Iris pigment epithelial cell (primary cell): Measurements from ENCODE around the gene CLVS2.

ENCODE experiments used
- DNase-seq: peaks from one replicate; pipeline ENCODE4 v3.0.0-alpha.2; 2011; ENCODE audit warnings: low read depth

Gene CLVS2, protein sequence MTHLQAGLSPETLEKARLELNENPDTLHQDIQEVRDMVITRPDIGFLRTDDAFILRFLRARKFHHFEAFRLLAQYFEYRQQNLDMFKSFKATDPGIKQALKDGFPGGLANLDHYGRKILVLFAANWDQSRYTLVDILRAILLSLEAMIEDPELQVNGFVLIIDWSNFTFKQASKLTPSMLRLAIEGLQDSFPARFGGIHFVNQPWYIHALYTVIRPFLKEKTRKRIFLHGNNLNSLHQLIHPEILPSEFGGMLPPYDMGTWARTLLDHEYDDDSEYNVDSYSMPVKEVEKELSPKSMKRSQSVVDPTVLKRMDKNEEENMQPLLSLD

DNA sequence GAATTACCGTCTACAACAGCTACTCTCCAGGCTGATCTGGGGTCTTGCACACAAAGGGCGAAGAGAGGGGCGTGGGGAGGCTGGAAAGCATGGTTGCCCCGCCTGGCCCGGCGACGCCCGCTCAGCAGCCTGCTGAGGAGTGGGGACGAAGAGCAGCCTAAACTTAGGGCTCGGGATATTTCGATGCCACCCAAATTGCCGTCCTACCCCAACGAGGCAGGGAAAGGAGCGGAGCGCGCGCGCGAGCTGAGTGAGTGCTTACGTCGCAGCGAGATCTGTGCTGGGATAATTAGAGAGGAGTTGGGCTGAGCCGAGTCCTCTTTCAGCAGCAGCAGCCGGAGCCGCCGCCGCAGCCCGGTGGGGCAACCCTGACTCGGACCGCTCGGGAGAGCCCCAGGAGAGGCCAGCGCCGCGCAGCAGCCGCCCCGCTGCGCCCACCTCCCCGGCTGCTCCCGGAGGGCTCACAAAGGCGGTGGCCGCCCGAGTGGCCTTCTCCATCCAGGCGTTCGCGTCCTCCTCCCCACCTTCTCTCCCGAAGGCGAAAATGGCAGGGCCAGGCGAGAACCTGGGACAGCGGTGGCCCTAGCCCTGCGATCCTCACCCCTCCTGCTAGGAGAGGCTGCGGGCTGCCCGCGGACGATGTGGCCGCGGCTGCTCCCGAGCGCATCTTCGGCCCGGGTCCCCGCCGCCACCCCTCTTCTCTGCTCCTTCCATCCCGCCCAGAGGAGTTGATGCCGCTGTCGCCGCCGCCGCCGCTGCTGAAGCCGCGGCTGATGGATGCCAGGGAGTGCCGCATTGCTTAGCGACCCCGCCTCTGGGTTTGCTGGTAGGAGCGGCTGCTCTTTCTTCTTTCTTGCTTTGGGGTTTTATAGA lies at the start of gene CLVS2:
Gene CLVS2 (plus strand): TSS at position 315 of the 873 bp plus-strand sequence. CDS start 1,543 bp downstream, outside the sequence.
- DNase-seq: peak; percentile 30

GRCh38 chr6:122947355-122947754 lies 48.7 kb upstream of the CLVS2 start:
- DNase-seq: peak; percentile 9

DNA sequence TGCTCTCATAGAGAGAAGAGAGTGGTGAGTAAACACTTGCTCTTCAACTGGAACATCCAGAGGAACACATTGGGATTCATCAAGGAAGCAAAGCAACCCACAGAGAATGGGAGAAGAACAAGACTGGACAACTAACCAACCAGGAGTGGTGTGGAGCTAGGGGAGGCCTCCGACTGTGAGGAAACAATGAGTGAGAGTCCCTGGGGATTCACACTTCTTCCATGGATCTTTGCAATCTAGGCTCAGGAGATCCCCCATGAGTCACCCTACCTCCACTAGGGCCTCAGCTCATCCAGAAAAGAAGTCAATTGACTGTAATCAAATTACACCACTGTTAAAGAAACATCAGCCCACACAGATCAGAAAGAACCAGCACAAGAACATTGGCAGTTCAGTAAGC lies 42.3 kb upstream of the CLVS2 start:
- DNase-seq: no peak

DNA sequence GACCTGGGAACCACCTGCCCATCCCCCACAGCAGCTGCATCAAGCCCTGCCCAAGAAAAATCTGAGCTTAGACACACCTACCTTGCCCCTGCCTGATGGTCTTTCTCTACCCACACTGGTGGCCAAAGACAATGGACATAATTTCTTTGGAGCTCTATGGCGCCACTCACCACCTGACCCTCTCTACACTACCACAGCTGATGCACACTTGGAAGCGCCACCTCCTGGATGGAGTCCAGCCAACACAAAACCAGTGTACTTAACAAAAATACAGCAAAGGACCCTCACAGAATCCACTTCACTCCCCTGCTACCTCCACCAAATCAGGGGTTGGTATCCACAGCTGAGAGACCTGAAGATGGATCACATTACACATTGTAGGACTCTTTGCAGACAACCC lies 39.7 kb upstream of the CLVS2 start:
- DNase-seq: no peak

DNA sequence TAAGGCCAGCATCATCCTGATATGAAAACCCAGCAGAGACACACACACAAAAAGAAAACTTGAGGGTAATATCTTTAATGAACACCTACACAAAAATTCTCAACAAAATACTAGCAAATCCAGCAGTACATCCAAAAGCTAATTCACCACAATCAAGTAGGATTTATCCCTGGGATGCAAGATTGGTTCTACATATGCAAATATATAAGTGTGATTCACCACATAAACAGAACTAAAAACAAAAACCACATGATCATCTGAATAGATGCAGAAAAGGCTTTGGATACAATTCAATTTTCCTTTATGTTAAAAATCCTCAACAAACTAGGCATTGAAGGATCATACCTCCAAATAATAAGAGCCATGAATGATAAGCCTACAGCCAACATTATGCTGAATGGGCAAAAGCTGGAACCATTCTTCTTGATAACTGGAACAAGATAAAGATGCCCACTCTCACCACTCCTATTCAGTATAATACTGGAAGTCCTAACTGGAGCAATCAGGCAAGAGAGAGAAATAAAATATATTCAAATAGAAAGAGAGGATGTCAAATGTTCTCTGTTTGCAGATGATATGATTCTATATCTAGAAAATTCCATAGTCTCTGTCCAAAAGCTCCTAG lies 33.9 kb upstream of the CLVS2 start:
- DNase-seq: no peak

DNA sequence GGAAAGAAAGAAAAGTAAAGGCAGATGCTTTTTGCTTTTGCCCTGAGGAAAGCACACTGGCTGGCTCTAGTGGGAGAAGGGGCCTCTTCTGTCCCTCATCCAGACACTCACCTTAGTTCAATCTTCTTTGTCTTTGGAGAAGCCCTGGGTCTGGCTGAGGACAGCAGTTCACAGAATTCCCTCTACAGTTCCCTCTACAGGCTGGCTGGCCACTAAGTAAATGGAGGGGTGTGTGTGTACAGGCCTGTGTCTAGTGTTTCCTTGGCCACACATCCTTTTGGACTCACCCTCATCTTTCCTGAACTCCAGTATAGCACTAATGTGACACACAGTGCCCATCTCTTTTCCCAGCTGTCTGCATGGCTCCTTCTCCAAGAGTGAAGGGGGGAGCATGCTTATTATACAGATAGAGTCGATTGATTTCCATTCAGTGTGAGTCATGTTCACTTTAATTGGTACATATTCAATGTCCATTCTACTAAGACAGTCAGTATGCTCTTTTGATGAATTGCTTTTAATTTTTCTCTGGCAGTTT lies 26.0 kb upstream of the CLVS2 start:
- no peak for DNase-seq

DNA sequence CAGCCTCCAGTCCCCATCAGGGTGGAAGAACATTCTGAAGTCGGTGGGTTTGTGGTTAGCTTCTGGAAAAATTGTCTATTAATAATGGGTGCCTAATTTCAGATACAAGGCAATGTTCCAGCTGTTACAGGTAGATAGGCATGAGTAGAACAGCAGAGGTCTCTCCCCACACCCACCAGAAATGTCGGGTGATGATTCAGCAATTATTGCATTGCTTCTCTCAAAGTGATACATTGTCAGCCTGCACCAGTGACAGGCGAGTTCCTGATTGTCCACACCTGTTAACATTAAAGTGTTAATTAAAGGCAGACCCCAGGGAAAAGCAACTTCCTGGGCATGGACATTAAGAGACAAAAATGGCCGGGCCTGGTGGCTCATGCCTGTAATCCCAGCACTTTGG lies 18.9 kb upstream of the CLVS2 start:
- DNase-seq: no peak

DNA sequence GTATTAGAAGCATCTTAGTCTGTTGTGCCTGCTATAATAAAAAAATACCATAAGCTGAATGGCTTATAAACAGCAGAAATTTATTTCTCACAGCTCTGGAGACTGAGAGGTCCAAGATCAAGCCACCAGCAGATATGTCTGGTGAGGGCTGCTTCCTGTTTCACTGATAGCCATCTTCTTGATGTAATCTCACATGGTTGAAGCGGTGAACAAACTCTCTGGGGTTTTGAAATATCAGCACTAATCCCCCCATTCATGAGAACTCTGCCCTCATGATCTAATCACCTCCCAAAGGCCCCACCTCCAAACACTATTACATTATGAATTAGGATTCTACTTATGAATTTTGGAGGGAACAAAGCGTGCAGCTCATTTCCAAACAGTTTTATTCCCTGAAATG lies 11.6 kb upstream of the CLVS2 start:
- DNase-seq: no peak

DNA sequence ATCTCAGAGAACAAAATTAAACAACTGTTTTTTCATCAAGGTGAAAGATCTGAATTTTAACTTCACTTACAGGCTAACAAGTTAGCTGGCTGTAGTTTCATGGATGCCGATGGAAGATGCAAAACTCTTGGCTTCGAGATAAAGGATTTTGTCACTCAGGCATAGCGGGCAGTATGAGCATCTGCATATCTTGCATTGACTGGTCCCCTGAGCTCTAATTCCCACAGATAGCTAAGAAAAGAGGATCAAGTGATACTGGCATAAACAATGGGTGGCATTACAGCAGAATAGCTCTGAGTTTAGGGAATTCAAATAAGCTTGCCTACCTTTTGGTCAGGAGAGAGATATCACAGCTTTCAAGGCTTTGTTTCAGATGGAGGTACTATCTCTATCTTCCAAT lies 1.8 kb upstream of the CLVS2 start:
- no peak for DNase-seq

DNA sequence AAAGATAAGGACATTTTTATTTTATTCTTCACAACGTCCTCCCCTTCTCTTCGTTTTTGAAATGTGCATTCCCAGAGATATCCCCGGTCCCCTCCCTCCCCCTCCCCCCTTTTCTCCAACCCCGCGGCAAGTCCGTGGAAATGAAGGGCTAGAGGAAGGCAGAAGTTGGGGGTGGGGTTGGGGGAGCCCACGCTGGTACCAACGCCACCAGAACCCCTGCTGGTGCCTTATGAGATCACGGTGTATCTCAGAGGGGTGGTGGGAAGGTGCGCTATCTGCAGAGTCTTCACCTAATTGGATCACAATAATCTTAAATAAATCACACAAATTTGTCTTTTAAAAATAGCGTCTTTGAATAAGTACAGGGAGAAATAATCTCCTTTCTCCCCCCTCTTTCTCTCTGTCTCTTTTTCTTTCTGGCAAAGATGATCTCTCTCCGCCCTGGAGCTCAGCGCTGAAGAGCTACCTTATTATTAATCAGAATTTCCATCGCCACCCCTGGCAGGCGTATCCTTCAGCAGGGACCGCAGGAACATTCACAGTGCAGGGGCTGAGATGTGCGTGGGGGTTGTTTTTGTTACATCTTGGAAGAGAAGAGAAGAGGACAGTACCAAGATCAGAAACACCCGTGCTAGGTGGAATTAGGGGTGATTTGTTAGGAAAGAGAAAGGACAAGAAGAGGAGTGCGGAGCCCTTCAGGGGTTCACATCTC lies 915 bp downstream of the CLVS2 start:
- DNase-seq: no peak

GRCh38 chr6:122997541-122998150 lies 1.6 kb downstream of the CLVS2 start:
- DNase-seq: no peak

DNA sequence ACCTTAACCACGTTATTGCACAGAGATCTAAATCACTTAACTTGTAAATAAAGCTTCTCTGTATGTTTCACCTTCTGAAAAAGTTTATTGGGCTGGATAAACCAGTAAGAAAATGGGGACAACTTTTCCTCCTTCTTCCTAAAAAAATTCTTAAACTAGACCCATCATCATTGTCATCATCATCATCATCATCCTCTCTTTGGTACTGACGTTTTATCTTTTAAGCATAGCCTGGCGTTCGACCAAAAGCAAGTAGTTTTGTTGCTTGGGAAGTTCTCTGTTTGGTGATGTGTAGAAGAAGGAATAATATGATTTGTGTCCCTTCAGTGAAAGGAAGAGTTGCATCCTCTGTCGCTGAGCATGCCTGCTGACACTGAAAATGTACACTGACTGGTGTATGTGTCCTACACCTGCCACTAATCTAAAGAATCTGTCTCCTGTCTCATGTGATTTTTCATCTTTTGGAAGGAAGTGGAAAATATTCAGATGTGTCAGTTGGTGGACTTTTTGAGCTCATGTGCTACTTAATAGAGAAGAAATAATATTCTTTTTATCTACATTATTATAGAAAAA lies 2.5 kb downstream of the CLVS2 start:
- DNase-seq: no peak

DNA sequence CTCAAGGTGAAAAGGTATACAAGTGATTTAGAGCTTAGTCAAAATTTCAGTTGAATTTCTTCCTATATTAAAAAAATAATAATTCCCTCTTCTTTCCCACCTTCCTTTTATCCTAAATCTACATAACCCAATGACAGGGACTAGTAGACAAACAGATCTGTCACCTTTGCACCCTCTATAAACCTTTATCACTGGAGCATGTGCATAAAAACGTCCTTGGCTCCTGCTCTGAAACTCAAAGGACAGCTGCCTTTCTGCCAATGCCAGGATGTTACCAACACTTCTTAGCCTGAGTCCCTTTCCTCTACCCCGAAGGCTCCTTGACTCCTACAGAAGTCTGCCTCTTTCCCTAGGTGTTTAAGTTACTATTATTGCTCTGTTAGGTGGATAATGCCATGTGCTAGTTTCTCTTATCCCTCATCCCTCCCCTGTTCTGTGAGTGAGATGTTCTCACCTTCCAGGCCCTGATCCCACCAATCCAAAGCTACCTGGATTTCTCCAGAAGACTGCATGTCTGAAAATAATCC lies 4.3 kb downstream of the CLVS2 start:
- no peak for DNase-seq

DNA sequence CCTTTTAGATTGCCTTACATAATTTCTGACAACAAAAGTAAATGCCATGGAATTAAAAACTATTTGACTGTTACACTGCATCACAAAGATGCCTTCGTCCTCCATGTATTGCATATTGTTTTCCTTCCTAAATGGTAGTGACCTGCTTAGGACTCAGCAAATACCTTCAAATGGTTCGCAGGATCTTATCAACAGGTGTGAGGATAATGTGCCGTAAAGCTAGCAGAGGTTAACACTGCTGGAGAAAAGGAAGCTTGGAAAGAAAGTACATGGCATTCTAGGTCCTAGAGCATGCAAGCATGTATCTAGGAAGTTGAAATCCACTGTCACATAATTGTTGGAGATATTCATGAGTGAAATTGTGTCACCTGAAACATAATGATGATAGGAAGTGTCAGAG lies 5.5 kb downstream of the CLVS2 start:
- no peak for DNase-seq

DNA sequence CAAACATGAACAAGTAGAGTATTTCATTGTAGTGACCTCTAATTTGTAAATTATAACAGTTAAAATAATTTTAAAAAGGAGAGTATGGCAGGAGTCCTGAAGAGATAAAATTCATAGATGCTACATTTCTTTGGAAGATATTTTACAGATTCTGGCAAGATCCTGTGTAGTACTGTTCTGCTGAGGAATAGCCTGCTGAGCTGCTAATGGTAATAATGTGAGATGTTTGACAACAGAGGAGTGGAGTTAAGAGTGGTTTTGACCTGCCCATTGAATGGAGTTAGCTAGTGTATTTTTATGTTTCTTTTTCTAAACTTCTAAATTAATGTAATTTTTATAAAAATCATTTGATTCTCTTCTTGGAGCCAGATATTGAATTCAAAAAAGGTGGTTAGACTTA lies 11.8 kb downstream of the CLVS2 start:
- DNase-seq: no peak

- DNase-seq: no peak
Measured at GRCh38 chr6:123009059-123009458, 13.0 kb downstream of the CLVS2 start.

- DNase-seq: no peak
Measured at GRCh38 chr6:123014835-123015234, 18.8 kb downstream of the CLVS2 start.

GRCh38 chr6:123016431-123017103 lies 20.5 kb downstream of the CLVS2 start:
- no peak for DNase-seq

DNA sequence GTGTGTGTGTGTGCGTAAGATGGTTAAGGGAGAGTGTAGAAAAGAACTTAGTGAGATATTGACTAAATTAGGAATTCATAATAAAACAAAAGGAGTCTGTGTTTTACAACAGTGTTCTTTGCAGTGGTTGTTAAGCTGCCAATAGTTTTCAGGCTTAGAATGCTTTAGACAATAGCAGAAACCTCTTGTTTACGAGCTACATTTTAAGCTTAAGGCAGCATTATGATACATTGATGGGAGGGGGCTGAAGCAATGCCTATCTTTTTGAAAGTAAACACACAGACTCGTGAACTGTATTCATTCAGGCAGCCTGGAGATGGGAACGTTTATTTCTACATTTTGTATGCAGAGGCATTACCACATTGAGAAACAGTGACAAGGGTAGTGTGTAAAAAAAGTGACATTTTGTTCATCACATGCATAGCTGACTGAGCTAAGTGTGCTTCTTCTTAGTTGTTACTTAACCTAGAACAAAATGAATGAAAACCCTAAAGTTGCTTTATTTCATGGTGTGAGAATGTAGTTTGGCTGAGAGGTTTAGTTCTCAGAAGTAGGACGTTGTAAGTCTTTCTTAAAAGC lies 21.2 kb downstream of the CLVS2 start:
- no peak for DNase-seq

DNA sequence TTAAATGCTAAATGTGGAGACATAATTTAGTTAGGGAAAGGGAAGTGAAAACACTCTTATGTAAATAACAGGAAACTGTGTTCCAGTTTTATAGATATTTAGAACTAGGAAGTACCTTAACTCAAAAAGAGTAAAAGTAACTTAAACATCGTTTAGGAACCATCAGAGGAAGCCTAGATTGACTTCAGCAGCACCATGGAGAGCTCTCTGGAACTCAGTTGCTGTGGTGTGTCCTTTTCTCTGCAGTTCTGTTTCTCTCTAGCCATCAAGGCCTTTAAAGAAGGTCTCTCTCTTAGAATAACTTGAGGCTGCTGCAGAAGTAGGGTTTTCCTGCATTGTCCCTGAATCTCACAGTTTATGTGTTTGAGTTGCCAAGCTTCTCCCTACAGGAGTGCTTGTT lies 26.9 kb downstream of the CLVS2 start:
- peak; percentile 15 for DNase-seq
